ENCODE results near the gene PSME1. TPM values are rescaled to one million over a fixed set of nuclear protein-coding genes. Genes with fewer than 3 reads are reported as not detected.

Gene PSME1
- total and polyA plus RNA-seq, 11 donors = 87.3 to 331 (median 113) TPM

DNA sequence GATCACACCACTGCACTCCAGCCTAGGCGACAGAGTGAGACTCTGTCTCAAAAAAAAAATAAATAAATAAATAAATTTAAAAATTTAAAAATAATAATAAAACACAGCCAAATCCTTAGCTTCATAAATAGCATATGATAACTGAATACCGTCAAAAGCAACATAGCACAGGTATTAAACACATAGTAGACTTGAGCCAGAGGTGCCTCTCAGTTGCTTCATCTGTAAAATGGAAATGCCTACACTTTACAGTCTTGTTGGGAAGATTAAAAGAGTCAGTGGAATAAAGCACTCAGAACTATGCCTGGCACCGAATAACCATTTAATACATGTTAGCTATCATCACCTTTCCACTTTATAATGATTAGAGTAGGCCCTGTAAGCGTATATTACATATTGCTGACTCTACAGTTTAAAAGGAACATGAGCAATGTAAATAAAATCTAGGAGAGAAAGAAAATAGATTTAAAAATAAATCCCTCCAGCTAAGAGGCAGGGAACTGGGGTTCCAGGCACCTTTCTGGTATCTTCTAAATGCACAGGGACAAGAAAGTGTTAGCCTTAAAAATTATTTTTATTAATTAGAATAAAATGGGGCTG is 29.2 kb upstream of the PSME1 start:
- Histone ChIP-seq H3K4me3 (no peak overlapping the region), H3K4me1 (peaks cover 0 to 19% (median 6%) of the 10 kb centered on the region in 12 donors), H3K27me3 (no peaks in the 10 kb centered on the region), H3K27ac (no peak overlapping the region), H3K9me3 (no peaks in the 10 kb centered on the region), H3K36me3 (peaks cover 0 to 25% (median 0%) of the 10 kb centered on the region in 9 donors)
- no peak for DNase-seq
- intact Hi-C loops (cut with DNase I) = loop anchor here in 8 of 10 donors (2.0 to 5.0 kb wide), 5 partner anchors 36 to 94 kb away; partner anchors contain the start of genes EMC9 (in 1 of the 8) and IRF9 (in 1 of the 8)
- no peak for ATAC-seq
- 91 to 96% (median 92%) methylated on average over 4 of the region's 4 CpGs for WGBS, 4 donors
- TF ChIP-seq POLR2A (IDR thresholded peaks at IDR 0.05) (no peak), CTCF (IDR thresholded peaks at IDR 0.05) (no peak)

DNA sequence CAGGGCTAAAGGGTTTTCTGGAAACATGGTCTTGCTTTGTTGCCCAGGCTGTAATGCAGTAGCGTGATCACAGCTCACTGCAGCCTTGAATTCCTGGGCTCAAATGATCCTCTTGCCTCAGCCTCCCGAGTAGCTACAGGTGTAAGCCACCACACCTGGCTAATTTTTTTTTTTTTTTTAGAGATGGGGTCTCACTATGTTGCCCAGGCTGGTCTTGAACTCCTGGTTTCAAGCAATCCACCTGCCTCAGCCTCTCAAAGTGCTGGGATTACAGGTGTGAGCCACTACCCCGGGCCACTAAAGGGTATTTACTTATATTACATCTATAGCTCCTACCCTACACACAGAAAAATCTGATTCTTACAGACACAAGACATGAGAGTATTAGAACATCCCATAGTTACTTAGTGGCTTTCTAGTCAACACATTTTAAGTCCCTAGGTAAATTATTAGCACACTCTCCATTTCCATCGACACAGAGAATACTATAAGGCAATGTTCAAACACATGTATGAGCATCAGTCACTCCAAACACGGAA is 27.6 kb upstream of the PSME1 start:
- TF ChIP-seq POLR2A (IDR thresholded peaks at IDR 0.05) (no peak), CTCF (IDR thresholded peaks at IDR 0.05) (no peak)
- H3K36me3 ChIP-seq = peaks cover 0 to 11% (median 0%) of the 10 kb centered on the region in 9 donors
- intact Hi-C loops (cut with DNase I) = loop anchor here in 8 of 10 donors (2.0 to 5.0 kb wide), 6 partner anchors 34 to 96 kb away; partner anchors contain the start of genes EMC9 (in 1 of the 8) and IRF9 (in 1 of the 8)
- H3K27ac ChIP-seq = peak overlapping the region in 3 of 12 donors; percentile 7 to 63 (median 44)
- H3K9me3 ChIP-seq = no peaks in the 10 kb centered on the region
- no peaks in the 10 kb centered on the region for H3K27me3 ChIP-seq
- ATAC-seq = no peak
- WGBS, 4 donors = 41 to 51% (median 47%) methylated on average over 5 of the region's 5 CpGs
- no peak for DNase-seq
- H3K4me1 ChIP-seq = peaks cover 0 to 22% (median 8%) of the 10 kb centered on the region in 12 donors
- H3K4me3 ChIP-seq = no peak overlapping the region

- no peaks in the 10 kb centered on the region for H3K9me3 ChIP-seq
- no peak overlapping the region for H3K27ac ChIP-seq
- DNase-seq (no peak), ATAC-seq (no peak)
- H3K4me3 ChIP-seq = no peak overlapping the region
- H3K27me3 ChIP-seq = no peaks in the 10 kb centered on the region
- H3K4me1 ChIP-seq = peaks cover 0 to 24% (median 10%) of the 10 kb centered on the region in 12 donors
- intact Hi-C loops (cut with DNase I) = loop anchor here in 1 of 10 donors (5.0 kb wide), 1 partner anchor 37 kb away; the partner anchor contains the start of genes PSME2 and RNF31
- peaks cover 0 to under 1% (median 0%) of the 10 kb centered on the region in 9 donors for H3K36me3 ChIP-seq
- 85 to 87% (median 86%) methylated on average over 9 of the region's 9 CpGs for WGBS, 4 donors
- TF ChIP-seq POLR2A (IDR thresholded peaks at IDR 0.05) = no peak
- no peak for TF ChIP-seq CTCF (IDR thresholded peaks at IDR 0.05)
Observed at GRCh38 chr14:24110060-24110459, 25.9 kb upstream of the PSME1 start.

DNA sequence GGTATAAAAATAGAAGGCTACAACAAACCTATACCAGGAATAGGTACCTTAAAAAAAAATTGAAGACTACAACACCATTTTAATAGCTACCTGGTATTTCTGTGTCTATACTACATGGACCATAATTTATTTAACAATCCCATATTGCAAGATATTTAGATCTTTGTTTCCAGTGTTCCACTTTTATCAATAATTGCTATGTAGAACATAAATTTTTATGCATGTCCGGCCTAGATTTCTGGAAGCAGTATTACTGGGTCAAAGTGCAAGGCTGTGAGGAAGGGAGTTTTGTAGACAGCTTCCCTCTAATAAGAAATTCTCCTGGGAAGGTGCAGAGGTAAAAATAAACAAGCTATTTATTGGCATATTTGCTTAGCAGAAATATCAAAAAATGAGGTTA is 25.5 kb upstream of the PSME1 start:
- H3K4me3 ChIP-seq = no peak overlapping the region
- no peaks in the 10 kb centered on the region for H3K9me3 ChIP-seq
- DNase-seq (no peak), ATAC-seq (no peak)
- H3K27ac ChIP-seq = no peak overlapping the region
- TF ChIP-seq POLR2A (IDR thresholded peaks at IDR 0.05) (no peak), CTCF (IDR thresholded peaks at IDR 0.05) (no peak)
- no peaks in the 10 kb centered on the region for H3K27me3 ChIP-seq
- WGBS, 4 donors = 47 to 67% (median 57%) methylated on average over 1 of the region's 1 CpG
- intact Hi-C loops (cut with DNase I) = loop anchor here in 1 of 10 donors (5.0 kb wide), 1 partner anchor 37 kb away; the partner anchor contains the start of genes PSME2 and RNF31
- H3K36me3 ChIP-seq = no peaks in the 10 kb centered on the region
- peaks cover 0 to 26% (median 12%) of the 10 kb centered on the region in 12 donors for H3K4me1 ChIP-seq
